Raji (cell line): ENCODE measurements around the gene SERTAD2.
A peak's percentile ranks its signal among the peaks of the same experiment; 100 is the strongest.

Source experiments
- POLR2A ChIP-seq: IDR thresholded peaks from 2 replicates; pipeline ENCODE4 v1.6.1; 2011; ENCODE audit warnings: low read depth, low read length, control low read depth; ENCODE audit not compliant: insufficient read depth

SERTAD2 gene

GRCh38 chr2:64644458-64645382 is 9.0 kb downstream of the SERTAD2 start:
- TF ChIP-seq POLR2A: 0 out of 2 replicates have a peak, but pooled peaks have one; percentile 33

DNA sequence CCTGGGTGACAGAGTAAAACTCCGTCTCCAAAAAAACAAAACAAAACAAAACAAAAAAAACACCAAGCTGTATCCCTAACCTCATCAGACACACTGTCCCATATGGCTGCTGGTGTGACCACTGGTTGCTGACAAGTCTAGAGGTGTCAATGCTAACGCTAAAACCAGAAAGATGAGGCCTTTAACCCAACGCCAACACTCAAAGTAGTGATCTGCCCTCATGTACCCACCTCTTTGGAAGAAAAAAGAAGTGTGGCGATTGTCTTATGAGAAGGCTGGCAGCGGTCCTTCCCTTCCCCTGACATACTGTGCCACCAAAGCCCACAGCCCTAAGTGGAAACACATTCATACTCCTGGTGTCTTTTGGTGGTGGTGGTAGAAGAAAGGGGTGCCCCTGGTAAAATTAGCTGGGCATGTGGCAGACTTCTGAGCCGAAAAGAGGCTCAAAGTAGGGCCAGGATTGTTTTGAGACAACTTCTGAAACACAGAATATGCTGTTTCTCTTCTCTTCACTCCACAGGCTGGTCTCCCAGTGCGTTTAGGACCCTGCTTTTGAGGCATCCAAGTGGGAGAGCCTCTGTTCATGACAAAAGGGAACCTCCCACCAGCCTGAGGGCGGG is 9.8 kb downstream of the SERTAD2 start:
- no peak for TF ChIP-seq POLR2A

- TF ChIP-seq POLR2A: no peak
Observed at GRCh38 chr2:64641599-64641998, 12.1 kb downstream of the SERTAD2 start.

DNA sequence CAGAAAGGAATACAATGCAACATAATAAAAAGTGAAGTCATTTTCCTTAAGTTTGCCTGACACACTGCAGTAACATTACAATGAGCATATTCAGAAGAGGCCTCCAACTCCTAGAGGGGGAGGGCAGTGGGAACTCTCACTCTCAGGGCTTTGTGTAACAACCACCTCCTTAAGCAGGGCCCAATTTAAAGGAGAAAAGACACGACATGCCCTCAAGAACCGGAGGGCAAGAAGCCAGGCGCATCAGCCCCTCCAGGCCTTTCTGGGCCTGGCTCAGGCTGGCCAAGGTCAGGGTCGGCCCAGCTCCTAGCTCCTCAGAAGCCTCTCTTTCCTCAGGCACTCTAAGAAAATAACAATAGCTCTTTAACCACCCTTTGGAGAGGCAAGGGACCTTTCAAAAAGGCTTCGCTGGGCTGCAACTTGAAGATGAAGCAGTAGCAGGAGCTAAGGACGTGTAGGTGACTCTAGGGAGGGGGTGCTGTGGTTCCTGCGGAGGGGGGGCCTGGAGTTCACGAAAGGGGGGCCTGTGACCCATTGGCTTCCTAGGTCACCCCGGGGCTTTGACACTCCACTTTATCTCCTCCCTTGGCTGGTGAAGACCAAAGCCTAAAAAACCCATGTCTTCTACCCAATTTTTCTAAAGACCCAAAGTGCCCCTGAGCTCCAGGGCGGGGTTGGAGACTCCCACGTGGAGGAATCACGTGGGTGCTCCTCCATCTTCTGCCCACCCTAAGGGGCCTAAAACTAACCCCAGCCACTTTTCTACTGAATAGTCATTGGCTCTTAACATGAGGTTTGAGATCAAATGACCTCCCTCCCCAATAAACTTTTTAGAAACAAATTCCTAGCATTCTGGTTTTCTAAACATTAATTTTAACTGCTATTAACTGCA is 13.3 kb downstream of the SERTAD2 start:
- no peak for TF ChIP-seq POLR2A

- TF ChIP-seq POLR2A: no peak
Observed at GRCh38 chr2:64639691-64640090, 14.0 kb downstream of the SERTAD2 start.

DNA sequence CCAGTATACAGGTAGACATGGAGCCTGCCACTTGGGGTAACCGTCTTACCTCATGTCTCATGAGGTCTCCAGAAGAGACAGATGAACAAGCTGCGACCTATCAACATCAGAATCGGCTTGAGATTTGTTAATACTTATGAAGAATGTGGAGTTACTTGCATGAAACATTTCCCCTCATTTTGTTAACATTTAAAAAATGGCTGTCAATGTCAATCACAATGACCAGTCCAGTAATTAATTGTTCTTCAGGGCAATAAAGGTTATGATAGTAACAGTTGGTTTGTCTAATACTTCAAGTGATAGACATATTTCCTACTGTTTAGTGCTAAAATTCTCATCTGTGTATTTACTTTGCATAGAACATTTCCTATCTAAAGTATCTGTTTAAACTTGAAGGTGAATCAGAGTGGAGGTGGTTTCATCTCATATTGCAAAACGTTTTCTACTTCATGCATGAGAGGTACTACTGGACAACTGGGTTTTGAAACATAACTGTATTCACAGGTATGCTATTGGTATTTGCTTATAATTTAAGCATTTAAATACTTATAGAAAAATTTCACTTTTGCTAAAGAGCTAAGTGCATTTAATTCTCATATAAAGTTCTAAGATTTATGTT is 15.1 kb downstream of the SERTAD2 start:
- TF ChIP-seq POLR2A: no peak

GRCh38 chr2:64637931-64638330 is 15.8 kb downstream of the SERTAD2 start:
- no peak for TF ChIP-seq POLR2A

DNA sequence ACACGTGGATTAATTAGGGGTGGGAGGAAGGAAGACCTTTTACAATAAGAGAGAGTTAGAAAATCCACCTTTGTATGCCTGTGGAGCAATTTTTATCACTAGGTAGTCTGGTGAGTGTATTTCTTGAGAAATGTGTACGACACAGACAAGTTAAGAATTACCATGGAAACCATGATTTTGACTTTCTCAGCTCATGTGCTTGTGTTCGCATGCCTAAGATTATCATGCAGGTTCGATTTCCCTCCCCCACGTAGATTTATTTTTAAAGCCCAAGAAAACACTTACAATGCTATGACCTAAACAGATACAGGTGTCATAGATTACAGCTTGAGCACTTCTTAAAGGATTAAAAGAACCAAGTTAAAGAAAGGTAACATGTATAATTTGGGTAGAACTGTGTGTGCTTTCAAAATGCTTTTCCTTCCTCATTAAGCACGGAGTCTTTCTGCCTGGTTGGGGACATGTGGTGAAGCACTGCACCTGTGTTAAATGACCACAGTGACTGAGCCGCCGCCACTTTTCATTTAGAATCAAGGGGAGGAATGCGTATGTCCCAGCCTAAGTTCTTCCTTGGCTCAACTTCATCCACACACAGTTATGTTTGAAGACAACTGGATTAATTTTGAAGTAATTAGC is 16.6 kb downstream of the SERTAD2 start:
- TF ChIP-seq POLR2A: no peak

- no peak for TF ChIP-seq POLR2A
Observed at GRCh38 chr2:64635976-64636911, 17.5 kb downstream of the SERTAD2 start.

- no peak for TF ChIP-seq POLR2A
Observed at GRCh38 chr2:64634345-64635267, 19.1 kb downstream of the SERTAD2 start.

GRCh38 chr2:64632835-64633819 is 20.6 kb downstream of the SERTAD2 start:
- no peak for TF ChIP-seq POLR2A
